Prostate gland (tissue), 2 donors: Measurements from ENCODE around the gene RIPOR2. TPM values are rescaled to one million over a fixed set of nuclear protein-coding genes. Genes with fewer than 3 reads are reported as not detected.

Experiments
- DNase-seq: peaks from one replicate; pipeline ENCODE4 v3.0.0-alpha.2; 2019; ENCODE audit warnings: low spot score
- H3K27ac ChIP-seq, 2 donors: fragments of 200-600 bp; sonication (generic); 2 replicates each; pipeline ENCODE4 v1.5.1; 2017 to 2019
- H3K27me3 ChIP-seq: fragments of 200-600 bp; sonication (generic); replicated peaks from 2 replicates; pipeline ENCODE4 v1.5.1; 2019; ENCODE audit not compliant: insufficient read depth
- H3K36me3 ChIP-seq, 2 donors: fragments of 200-600 bp; sonication (generic); 1 replicate in 1 of 2; 2 replicates in 1 of 2; pipeline versions ENCODE4 v1.5.1 to v1.8.1; 2017 to 2019
- H3K4me1 ChIP-seq: fragments of 200-600 bp; sonication (generic); replicated peaks from 2 replicates; pipeline ENCODE4 v1.5.1; 2019
- H3K4me3 ChIP-seq, 2 donors: fragments of 200-600 bp; sonication (generic); 2 replicates each; pipeline ENCODE4 v1.5.1; 2017 to 2019
- H3K9me3 ChIP-seq: fragments of 200-600 bp; sonication (generic); 2 replicates; pipeline ENCODE4 v1.5.1; 2017
- CTCF ChIP-seq, 4 experiments: fragments of 200-600 bp in 2 of 4; fragments of 450-650 bp in 2 of 4; sonication (generic) in 2 of 4; IDR thresholded peaks; 1 replicate in 3 of 4; 2 replicates in 1 of 4; pipeline ENCODE4 v1.5.1; 2016 to 2019; ENCODE audit warnings: antibody characterized with exemption in 4 of 4, mild to moderate bottlenecking in 2 of 4, moderate library complexity in 2 of 4
- POLR2A ChIP-seq: fragments of 450-650 bp; IDR thresholded peaks from one replicate; pipeline ENCODE4 v1.6.1; 2016; ENCODE audit warnings: antibody characterized with exemption, mild to moderate bottlenecking
- POLR2AphosphoS5 ChIP-seq: sonication (generic); formaldehyde crosslinking; IDR thresholded peaks from one replicate; pipeline ENCODE4 v1.6.1; 2017; ENCODE audit warnings: antibody characterized with exemption
- WGBS: methylation state at CpG from one replicate; pipeline ENCODE4 v1.1.5; 2018; 5-methylcytosine and 5-hydroxymethylcytosine counted together
- intact Hi-C: fragments of 100-400 bp; cut with DNase I; formaldehyde crosslinking; loops from one replicate; pipeline ENCODE4 v1.14.2; 2022
- total RNA-seq, 2 donors: library from RNA; depleted of rRNA; stranded (reverse); fragments of >200 nt; gene quantifications; one replicate each; pipeline ENCODE4 v1.1.0, GENCODE V29; 2016

The RIPOR2 gene
- 10 to 100 TPM; 16.1 to 23.7 TPM for total RNA-seq

- Histone ChIP-seq H3K27ac (no peak within 1 kb of the TSS), H3K9me3 (no peaks in the 10 kb centered on the region), H3K27me3 (no peaks in the 10 kb centered on the region), H3K36me3 (no peaks in the 10 kb centered on the region), H3K4me3 (no peak within 1 kb of the TSS), H3K4me1 (no peaks in the 10 kb centered on the region)
- DNase-seq: no peak
- TF ChIP-seq POLR2AphosphoS5 (no peak), POLR2A (no peak), CTCF (IDR thresholded peaks at IDR 0.05) (no peak)
- intact Hi-C loops: no loop called here
- WGBS: 83% methylated on average over 10 of the region's 10 CpGs
Measured at GRCh38 chr6:24935366-24936152, at the start of gene RIPOR2. RIPOR2 (minus strand) TSS chr6:24935960; CDS start chr6:24935898, 62 bp downstream.

- WGBS: 54% methylated on average over 2 of the region's 2 CpGs
- intact Hi-C loops: no loop called here
- TF ChIP-seq POLR2A (no peak), CTCF (IDR thresholded peaks at IDR 0.05) (no peak), POLR2AphosphoS5 (no peak)
- Histone ChIP-seq H3K36me3 (no peaks in the 10 kb centered on the region), H3K4me1 (no peaks in the 10 kb centered on the region), H3K27ac (no peak overlapping the region), H3K4me3 (no peak overlapping the region), H3K9me3 (no peaks in the 10 kb centered on the region), H3K27me3 (no peaks in the 10 kb centered on the region)
- DNase-seq: peak; percentile 24
Measured at GRCh38 chr6:24985323-24985722, 49.6 kb upstream of the RIPOR2 start.

- DNase-seq: no peak
- Histone ChIP-seq H3K4me1 (no peaks in the 10 kb centered on the region), H3K4me3 (no peak overlapping the region), H3K27me3 (no peaks in the 10 kb centered on the region), H3K36me3 (no peaks in the 10 kb centered on the region), H3K27ac (no peak overlapping the region), H3K9me3 (no peaks in the 10 kb centered on the region)
- no peak for TF ChIP-seq CTCF (IDR thresholded peaks at IDR 0.05)
- TF ChIP-seq POLR2A: no peak
- TF ChIP-seq POLR2AphosphoS5: no peak
- intact Hi-C loops: no loop called here
Measured at GRCh38 chr6:24982231-24982630, 46.5 kb upstream of the RIPOR2 start.

- no peaks in the 10 kb centered on the region for H3K4me1 ChIP-seq
- WGBS: 90% methylated on average over 4 of the region's 4 CpGs
- no peak for DNase-seq
- H3K27me3 ChIP-seq: no peaks in the 10 kb centered on the region
- TF ChIP-seq POLR2AphosphoS5 (no peak), POLR2A (no peak), CTCF (IDR thresholded peaks at IDR 0.05) (no peak)
- no peak overlapping the region for H3K27ac ChIP-seq
- H3K4me3 ChIP-seq: no peak overlapping the region
- intact Hi-C loops: no loop called here
- H3K9me3 ChIP-seq: no peaks in the 10 kb centered on the region
- no peaks in the 10 kb centered on the region for H3K36me3 ChIP-seq
Measured at GRCh38 chr6:24981386-24981760, 45.6 kb upstream of the RIPOR2 start.
